ENCODE results near the gene ATG5.

Gene ATG5

DNA sequence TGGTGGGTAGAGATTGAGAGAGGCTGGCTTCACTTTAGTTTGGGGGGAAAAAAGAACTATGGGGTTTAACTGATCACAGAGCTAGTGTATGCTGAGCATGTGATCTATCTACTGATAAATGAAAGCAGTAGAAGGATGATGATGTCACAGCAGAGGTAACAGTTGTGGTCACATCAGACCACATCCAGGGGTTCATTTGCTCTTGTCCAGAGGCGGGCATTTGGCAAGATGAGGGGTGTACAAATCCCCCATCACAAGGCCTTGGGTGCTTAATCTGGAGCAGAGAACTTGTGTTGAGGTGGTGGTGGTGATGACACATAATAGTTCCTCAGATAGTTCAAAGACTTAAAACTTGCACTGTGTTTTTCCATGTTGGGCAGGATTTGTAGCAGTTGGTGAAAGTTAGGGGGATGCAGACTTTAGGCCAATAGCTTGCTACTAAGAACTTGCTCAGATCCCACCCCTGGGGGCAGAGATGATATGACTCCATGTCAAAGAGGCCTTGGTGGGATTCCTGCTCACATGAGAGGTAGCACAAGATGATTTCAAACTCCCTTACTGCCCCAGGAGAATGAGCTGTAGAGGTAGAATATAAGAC, 176.0 kb downstream of the ATG5 start:
- DNase-seq = peak; percentile 12

DNA sequence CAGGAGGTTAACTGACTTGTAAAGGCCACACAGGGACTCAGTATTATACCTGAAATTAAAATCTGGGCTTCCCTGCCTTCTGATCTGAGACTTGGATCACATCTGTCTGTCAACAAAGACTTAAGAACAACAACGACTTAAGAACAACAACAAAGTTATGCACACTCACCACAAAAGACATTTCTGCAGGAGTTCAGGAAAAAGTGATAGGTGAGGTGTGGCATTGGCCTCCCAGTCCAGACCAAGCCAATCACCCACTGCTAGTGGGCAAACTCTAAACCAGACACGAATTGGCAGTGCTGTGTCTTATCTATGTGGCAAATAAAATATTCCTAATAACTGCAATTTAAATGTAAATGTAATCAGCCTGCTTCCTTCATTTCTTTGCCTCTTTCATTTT, 178.1 kb downstream of the ATG5 start:
- no peak for DNase-seq

DNA sequence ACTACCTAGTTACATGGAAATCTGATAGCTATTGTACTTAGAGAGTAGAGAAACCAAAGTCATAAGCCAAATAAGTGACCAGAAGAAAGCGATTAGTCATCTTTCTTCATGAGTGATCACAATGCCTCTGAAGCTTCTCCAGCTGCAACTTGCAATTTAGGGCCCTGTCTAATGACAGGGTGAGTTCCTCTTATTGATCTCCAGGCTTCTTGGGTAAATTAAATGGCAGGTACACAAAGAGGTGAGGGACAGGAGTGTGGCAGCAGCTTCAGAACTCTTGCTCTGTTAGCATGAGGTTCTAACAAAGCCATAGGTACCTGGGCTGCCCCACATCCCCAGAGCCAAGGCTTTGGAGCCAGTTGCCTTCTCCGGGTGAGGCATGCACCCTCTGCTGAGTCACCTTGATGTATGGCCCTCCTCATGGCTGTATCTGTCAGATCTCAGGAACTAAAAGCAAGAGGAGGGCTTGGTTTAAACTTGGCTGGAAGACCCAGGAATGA, 178.7 kb downstream of the ATG5 start:
- no peak for DNase-seq

DNA sequence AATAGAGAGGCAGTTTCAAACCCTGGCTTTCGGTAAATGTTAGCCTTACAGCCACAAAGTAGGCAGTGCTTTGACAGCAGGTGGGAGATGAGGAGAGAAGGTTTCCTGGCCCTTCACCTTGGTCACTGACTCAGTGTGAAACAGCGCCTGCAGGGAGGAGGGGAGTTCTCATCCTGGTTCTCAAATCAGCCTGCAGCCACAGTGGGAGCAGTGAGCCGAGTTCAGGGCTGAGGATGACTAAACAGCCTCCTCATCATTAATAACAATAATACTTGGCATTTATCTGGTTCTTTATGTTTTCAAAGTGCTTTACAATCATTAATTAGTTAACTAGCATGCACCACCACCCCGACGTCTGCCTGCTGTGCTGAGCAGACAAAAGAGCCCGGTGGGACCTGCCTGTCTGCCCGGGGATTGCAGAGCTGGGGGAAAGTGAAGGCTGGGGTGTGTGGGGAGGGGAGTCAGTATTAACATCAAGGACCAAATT, 179.8 kb downstream of the ATG5 start:
- peak; percentile 46 for DNase-seq

DNA sequence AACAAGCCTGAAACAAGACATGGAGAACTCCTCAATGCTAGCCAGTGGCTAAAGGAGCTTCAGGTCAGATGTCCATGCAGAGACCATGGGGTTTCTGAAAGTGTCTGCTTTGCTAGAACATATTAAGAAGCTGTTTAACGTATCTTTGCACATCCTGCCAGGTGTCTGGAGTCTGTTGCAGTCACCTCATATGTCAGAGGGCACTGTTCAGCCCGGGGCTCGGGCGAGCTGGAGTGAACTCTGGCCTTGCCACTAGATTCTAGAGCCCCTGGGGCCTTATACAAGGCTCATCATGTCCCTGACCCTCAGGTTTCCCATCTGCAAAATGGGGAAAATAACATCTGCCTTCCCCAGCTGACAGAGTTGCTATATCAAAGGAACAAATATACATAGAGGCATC, 180.4 kb downstream of the ATG5 start:
- no peak for DNase-seq

DNA sequence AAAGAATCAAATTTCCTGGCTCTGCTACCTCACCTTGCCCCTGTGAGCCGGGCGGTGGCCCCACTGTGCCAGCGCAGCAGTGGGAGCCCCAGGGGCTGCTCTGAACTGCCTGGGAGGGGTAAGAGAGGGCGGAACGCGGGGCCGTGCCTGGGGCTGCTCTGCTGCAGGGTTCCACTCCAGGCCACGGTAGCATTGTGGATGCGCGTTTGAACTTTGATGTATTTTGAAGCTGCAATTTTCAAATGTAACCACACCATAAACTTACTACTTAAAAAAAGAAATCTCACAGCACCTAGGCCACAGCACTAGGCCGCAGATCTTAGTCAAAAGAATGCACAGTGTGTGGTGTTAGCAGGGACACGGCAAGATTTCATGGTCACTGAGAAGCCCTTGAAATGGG, 181.9 kb downstream of the ATG5 start:
- DNase-seq = no peak

DNA sequence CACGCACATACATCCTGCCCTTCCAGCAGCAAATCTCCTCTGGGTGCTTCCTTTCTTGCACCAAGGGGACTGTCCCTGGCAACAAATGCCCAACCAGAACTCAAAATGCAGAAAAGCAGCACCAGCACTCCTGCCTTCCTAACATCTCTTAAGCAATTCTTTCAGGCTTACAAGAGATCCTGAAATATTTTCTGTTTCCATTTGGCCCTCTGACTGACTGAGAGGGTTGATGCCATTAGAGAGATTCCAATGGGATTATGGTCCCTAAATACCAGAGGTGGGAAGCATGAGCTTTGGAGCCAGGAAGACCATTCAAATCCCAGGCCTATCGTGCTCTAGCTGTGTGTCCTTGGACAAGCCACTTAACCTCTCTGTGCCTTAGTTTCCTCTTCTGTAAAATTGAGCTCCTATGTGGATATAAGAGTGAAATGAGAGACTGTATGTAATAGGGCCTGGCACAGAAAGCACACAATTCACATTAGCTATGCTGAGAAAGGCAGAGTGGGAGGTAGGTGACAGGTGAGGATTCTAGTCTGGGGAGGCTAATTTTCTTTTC, 182.6 kb downstream of the ATG5 start:
- DNase-seq = no peak

DNA sequence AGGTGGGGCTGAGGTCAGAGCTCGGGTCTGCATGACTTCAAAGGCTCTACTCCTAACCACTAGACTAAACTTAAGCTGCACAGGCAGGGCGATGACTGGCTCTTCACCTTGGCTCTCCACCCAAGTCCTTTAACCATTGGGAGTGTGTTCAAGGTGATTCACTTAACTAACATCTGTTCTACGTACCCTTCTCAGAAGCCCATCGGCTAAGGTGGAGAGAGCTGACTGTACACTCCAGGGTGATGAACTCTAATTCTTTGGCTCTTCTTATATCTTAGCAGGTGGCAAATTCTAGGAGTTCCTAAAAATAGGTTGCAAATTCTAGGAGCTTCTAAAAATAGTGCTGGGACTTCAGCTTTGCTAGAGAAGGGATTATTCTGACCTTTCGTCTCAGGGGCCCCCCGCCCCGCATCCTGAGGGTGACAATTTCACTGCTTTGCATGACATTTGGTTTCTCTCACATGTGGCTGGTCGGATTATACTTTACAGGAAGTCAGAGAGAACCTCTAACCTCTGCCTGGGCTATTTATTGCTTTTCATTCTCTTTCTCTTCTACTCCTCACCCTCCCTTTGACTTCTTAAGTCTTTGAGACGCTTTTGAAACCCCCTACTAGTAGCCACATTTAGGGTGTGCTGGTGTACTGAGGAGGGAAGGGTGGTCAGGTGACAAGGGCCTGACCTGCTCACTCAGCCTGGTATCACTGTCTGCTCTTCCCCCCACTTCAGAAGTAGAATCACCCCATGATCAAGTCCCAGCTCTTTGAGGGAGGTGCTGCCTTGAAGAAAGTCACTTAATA, 183.9 kb downstream of the ATG5 start:
- peak; percentile 58 for DNase-seq

DNA sequence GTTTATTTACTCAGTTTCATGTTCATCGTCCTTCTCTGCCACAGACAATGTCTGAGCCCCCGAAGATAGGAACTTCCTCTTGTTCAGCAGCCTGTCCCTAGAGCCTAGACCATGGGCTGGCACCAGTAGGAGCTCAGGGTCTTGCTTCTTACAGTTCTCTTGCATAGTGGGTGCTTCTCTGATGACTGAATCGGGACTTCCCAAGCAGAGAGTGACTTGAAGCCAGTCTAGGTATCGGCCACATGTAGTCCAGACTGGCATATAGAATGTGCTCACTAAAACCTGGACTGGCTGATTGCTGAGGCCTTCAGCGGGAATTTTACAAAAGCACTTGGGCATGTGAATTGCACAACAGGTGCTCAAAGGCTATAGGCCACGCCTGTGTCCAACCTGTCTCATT, 187.4 kb downstream of the ATG5 start:
- no peak for DNase-seq

DNA sequence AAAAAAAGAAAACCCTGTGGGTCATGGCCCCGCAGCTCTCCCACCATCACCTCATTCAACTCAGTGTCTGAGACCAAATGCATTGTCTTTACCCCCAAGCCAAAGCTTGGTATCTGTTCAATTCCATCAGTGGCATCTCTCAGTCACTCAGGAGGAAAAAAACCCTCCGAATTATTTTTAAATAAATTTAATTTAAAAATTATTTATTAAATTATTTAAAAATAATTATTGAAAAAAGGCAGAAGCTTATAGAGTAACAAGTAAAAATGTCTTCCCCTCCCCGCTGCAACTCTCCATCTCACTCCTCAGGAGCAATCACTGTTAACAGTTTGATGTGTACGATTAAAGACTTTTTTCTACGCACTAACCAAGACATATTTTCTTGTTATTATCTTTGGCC, 188.7 kb downstream of the ATG5 start:
- DNase-seq = no peak

DNA sequence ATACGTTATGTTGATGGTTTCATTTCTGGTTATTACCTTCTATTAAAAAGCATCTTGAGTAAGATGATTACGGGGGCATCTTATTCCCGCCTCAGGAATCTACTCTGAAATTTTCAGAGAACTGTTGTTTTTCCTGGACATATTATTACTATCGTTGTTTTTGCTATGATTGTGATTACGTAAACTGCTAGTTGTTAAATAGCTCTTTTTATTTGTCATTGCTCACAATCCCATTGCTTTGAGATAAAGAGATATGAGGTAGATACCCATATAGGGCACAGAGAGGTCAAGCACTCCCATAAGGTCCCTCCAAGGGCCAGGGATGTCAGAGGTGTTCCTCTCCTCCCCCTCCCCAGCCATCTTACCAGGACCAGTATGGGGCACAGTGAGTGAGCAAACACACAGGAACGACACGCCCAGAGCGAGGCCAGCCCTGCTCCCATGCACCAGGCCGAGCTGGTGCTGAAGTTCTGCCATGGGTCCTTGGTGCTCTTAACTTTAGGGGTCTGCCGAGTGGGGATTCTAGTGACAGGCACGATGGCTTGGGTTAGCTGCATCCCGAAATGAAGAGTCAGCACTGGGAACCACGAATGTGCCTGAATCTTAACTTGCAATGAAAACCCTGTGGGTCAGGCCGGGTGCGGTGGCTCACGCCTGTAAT, 189.5 kb downstream of the ATG5 start:
- DNase-seq = no peak

DNA sequence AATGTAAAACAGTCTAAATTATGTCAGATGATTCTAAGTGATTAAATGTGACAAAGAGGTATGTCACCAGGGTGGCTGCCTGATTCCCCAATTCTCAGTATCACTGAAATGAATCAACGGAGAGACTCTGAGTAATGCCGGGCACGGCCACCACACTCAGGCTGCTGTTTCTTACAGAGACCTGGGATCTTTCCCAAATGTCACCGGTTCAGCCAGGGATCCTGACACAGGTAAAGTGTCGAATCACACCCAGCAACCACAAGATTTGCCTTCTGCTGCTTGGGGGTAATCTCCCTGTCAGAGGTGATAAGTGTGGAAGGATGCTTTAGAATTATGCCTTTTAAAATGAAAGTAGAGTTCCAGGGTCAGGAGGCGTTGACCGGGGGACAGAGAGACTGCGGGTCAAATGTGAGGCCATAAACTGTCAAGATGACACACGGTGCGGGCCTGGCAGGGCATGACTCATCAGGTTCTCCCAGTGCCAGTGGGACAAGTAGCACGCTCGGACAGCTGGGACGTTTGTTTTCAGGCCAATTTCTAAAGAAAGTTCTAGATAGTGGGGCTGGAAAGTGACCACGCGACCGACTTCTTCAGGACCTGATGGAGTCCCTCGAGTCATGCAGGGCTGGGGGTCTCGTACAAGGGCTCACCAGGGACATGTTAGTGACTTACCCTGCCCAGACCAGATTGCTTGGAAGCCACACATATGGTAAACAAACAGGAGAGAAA, 190.5 kb downstream of the ATG5 start:
- no peak for DNase-seq

All from activated naive CD4-positive, alpha-beta T cell treated with Interleukin-2 at 50 U/mL for 16 hours (primary cell).